Posterior cingulate gyrus (tissue), 11 donors: ENCODE results near the gene BICC1.

Source experiments
- DNase-seq, 10 donors: peaks; one replicate each; pipeline versions ENCODE4 v3.0.0 to v3.0.0-alpha.2; 2020 to 2021; ENCODE audit warnings: mixed read lengths in 3 of 10
- intact Hi-C: fragments of 100-400 bp; cut with DNase I; formaldehyde crosslinking; loops from one replicate; pipeline ENCODE4 v1.15.1; 2023

Gene BICC1

GRCh38 chr10:58695022-58695421 lies 182.3 kb downstream of the BICC1 start:
- intact Hi-C loops: no loop called here
- DNase-seq: no peak

GRCh38 chr10:58696736-58697135 lies 184.1 kb downstream of the BICC1 start:
- intact Hi-C loops: no loop called here

GRCh38 chr10:58697691-58698090 lies 185.0 kb downstream of the BICC1 start:
- DNase-seq: no peak
- intact Hi-C loops: no loop called here

More at GRCh38 chr10:58696736-58697135, 184.1 kb downstream of the BICC1 start:
- no peak for DNase-seq

- intact Hi-C loops: no loop called here
- no peak for DNase-seq
Observed at GRCh38 chr10:58698777-58699356, 186.2 kb downstream of the BICC1 start.

- no peak for DNase-seq
- intact Hi-C loops: no loop called here
Observed at GRCh38 chr10:58700591-58700990, 187.9 kb downstream of the BICC1 start.

GRCh38 chr10:58701405-58702135 lies 188.9 kb downstream of the BICC1 start:
- no peak for DNase-seq
- intact Hi-C loops: no loop called here

- no peak for DNase-seq
- intact Hi-C loops: no loop called here
Observed at GRCh38 chr10:58704226-58704625, 191.6 kb downstream of the BICC1 start.

- DNase-seq: peak in 6 of 10 donors; percentile 14 to 66 (median 47)
- intact Hi-C loops: no loop called here
Observed at GRCh38 chr10:58704671-58705141, 192.0 kb downstream of the BICC1 start.

GRCh38 chr10:58706836-58707235 lies 194.2 kb downstream of the BICC1 start:
- intact Hi-C loops: no loop called here
- no peak for DNase-seq

GRCh38 chr10:58712141-58712540 lies 199.5 kb downstream of the BICC1 start:
- intact Hi-C loops: no loop called here
- DNase-seq: no peak

- intact Hi-C loops: no loop called here
- no peak for DNase-seq
Observed at GRCh38 chr10:58712982-58713381, 200.3 kb downstream of the BICC1 start.

GRCh38 chr10:58714409-58714808 lies 201.7 kb downstream of the BICC1 start:
- intact Hi-C loops: no loop called here
- no peak for DNase-seq

- intact Hi-C loops: no loop called here
- no peak for DNase-seq
Observed at GRCh38 chr10:58715061-58715460, 202.4 kb downstream of the BICC1 start.

GRCh38 chr10:58718596-58718995 lies 205.9 kb downstream of the BICC1 start:
- no peak for DNase-seq
- intact Hi-C loops: no loop called here

- intact Hi-C loops: no loop called here
- no peak for DNase-seq
Observed at GRCh38 chr10:58721601-58722281, 209.1 kb downstream of the BICC1 start.

GRCh38 chr10:58723186-58723585 lies 210.5 kb downstream of the BICC1 start:
- no peak for DNase-seq
- intact Hi-C loops: no loop called here

GRCh38 chr10:58723966-58724365 lies 211.3 kb downstream of the BICC1 start:
- no peak for DNase-seq
- intact Hi-C loops: no loop called here

GRCh38 chr10:58724781-58725180 lies 212.1 kb downstream of the BICC1 start:
- intact Hi-C loops: no loop called here

GRCh38 chr10:58725901-58726300 lies 213.2 kb downstream of the BICC1 start:
- DNase-seq: no peak
- intact Hi-C loops: no loop called here

More at GRCh38 chr10:58724781-58725180, 212.1 kb downstream of the BICC1 start:
- DNase-seq: no peak

GRCh38 chr10:58727633-58728032 lies 215.0 kb downstream of the BICC1 start:
- intact Hi-C loops: no loop called here
- no peak for DNase-seq

GRCh38 chr10:58731276-58731675 lies 218.6 kb downstream of the BICC1 start:
- intact Hi-C loops: no loop called here
- no peak for DNase-seq

- intact Hi-C loops: no loop called here
- no peak for DNase-seq
Observed at GRCh38 chr10:58733436-58733835, 220.8 kb downstream of the BICC1 start.
